ENCODE measurements around the gene PSORS1C2.

PSORS1C2 gene

GRCh38 chr6:31145386-31145785 lies 6.5 kb upstream of the PSORS1C2 start:
- 0 out of 22 replicates have a peak overlapping the region, but pooled peaks of 1 of the 11 experiments have one; percentile 11 for H3K9ac ChIP-seq
- H3K9me3 ChIP-seq (replicated peaks in 1 of 11), result no peaks in the 10 kb centered on the region
- no peaks in the 10 kb centered on the region for H3K27me3 ChIP-seq
- H3K4me2 ChIP-seq, result no peak overlapping the region
- no peak for TF ChIP-seq Cebpa-rat (IDR thresholded peaks at IDR 0.05)
- H3K27ac ChIP-seq, result no peak overlapping the region
- H3K4me3 ChIP-seq, result no peak overlapping the region
- peaks cover 0 to 6% (median 0%) of the 10 kb centered on the region in 11 experiments; a peak in 2 of 22 replicates for H4K20me1 ChIP-seq
- no peaks in the 10 kb centered on the region for H3K4me1 ChIP-seq
- peaks cover 31 to 66% (median 46%) of the 10 kb centered on the region in 11 experiments for H3K36me3 ChIP-seq

DNA sequence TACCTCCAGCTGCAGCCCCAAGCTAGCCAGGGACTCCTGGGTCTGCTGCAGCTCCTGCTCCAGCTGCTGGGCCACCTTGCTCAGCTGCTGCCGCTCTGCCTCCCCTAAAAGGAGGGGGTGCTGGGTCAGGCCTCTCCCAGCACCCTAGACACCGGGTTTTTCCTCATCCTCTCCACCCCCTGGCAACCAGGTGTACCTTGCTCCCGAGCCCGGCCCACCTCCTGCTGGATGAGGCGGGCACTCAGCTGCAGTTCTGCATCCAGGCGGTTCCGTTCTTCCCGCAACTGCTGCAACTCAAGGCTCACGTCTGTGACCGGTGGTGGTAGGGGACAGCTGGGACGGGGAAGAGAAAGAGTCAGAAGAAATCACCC lies 6.1 kb upstream of the PSORS1C2 start:
- no peaks in the 10 kb centered on the region for H3K4me1 ChIP-seq
- no peaks in the 10 kb centered on the region for H3K9me3 ChIP-seq (replicated peaks in 1 of 11)
- H3K4me2 ChIP-seq, result no peak overlapping the region
- H3K9ac ChIP-seq, result no peak overlapping the region
- peaks cover 0 to 6% (median 0%) of the 10 kb centered on the region in 11 experiments; a peak in 2 of 22 replicates for H4K20me1 ChIP-seq
- H3K4me3 ChIP-seq, result no peak overlapping the region
- TF ChIP-seq Cebpa-rat (IDR thresholded peaks at IDR 0.05), result no peak
- peaks cover 29 to 62% (median 42%) of the 10 kb centered on the region in 11 experiments for H3K36me3 ChIP-seq
- no peaks in the 10 kb centered on the region for H3K27me3 ChIP-seq
- H3K27ac ChIP-seq, result no peak overlapping the region

DNA sequence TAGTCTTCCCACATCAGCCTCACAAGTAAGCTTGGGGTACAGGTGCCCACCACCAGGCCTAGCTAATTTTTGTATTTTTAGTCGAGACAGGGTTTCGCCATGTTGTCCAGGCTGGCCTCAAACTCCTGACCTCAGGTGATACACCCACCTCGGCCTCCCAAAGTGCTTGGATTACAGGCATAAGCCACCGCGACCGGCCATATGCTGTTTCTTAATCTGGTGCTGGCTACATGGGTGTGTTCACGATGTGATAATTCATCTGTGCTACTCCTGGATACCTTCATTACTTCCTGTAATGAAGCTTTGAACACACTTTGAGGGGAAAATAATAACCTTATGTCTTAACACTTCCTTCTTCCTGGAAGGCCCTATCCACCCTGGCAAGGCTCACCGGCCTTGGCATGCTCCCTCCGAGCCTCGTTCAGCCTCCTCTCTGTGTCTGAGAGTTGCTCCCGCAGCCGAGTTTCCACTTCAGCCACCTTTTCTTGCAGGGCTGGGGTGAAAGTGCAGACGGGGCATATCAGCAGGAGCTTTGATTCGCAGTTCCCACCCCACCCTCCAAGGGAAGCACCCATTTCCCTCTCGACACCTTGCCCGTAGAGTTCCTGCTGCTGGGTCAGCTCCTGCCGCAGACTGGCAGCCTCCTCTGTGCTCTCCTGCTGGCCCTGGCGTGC lies 5.6 kb upstream of the PSORS1C2 start:
- Histone ChIP-seq H3K9me3 (replicated peaks in 1 of 11) (no peaks in the 10 kb centered on the region), H3K27ac (no peak overlapping the region), H4K20me1 (peaks cover 0 to 6% (median 0%) of the 10 kb centered on the region in 11 experiments; a peak in 2 of 22 replicates), H3K4me3 (no peak overlapping the region), H3K4me2 (no peak overlapping the region), H3K4me1 (no peaks in the 10 kb centered on the region), H3K27me3 (no peaks in the 10 kb centered on the region), H3K9ac (no peak overlapping the region), H3K36me3 (peaks cover 23 to 57% (median 39%) of the 10 kb centered on the region in 11 experiments; a peak in 21 of 22 replicates)
- no peak for TF ChIP-seq Cebpa-rat (IDR thresholded peaks at IDR 0.05)

DNA sequence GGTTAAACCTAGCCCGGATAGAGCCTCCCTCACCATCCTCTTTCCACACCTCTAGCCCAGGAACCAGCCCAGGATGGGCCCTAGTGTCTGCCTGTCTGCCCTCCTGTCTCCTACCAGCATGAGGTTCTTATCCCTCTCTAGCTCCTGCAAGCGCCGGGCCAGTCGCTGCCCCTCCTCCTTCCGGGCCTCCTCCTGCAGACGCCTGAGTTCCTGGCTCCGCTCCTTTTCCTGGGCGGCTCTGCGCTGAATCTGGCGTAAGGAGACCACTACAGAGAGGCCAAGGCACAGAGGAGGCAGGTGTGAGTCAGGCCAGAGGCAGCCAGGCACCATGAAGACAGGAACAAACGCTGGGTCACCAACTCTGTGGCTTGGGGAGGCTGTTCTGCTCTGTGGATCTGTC lies 4.3 kb upstream of the PSORS1C2 start:
- Histone ChIP-seq H3K27me3 (no peaks in the 10 kb centered on the region), H3K4me3 (no peak overlapping the region), H3K4me2 (no peak overlapping the region), H3K9me3 (replicated peaks in 1 of 11) (no peaks in the 10 kb centered on the region), H3K27ac (no peak overlapping the region), H4K20me1 (peaks cover 0 to 6% (median 0%) of the 10 kb centered on the region in 11 experiments; a peak in 1 of 22 replicates), H3K36me3 (peaks cover 21 to 50% (median 35%) of the 10 kb centered on the region in 11 experiments; a peak in 21 of 22 replicates), H3K4me1 (no peaks in the 10 kb centered on the region), H3K9ac (no peak overlapping the region; a peak in 1 of 22 replicates)
- TF ChIP-seq Cebpa-rat (IDR thresholded peaks at IDR 0.05), result no peak

- no peak for TF ChIP-seq Cebpa-rat (IDR thresholded peaks at IDR 0.05)
- no peak overlapping the region for H3K27ac ChIP-seq
Observed at GRCh38 chr6:31142361-31142761, 3.5 kb upstream of the PSORS1C2 start.

GRCh38 chr6:31140643-31141042 lies 1.8 kb upstream of the PSORS1C2 start:
- no peak overlapping the region for H3K4me3 ChIP-seq
- H3K36me3 ChIP-seq, result peaks cover 21 to 34% (median 31%) of the 10 kb centered on the region in 11 experiments; a peak in 21 of 22 replicates
- no peak overlapping the region for H3K27ac ChIP-seq
- peaks cover 0 to 6% (median 5%) of the 10 kb centered on the region in 10 experiments; a peak in 11 of 20 replicates for H3K4me1 ChIP-seq
- H4K20me1 ChIP-seq, result peaks cover 0 to 6% (median 0%) of the 10 kb centered on the region in 11 experiments; a peak in 1 of 22 replicates
- H3K9me3 ChIP-seq (replicated peaks in 1 of 11), result no peaks in the 10 kb centered on the region
- H3K9ac ChIP-seq, result no peak overlapping the region
- no peaks in the 10 kb centered on the region for H3K27me3 ChIP-seq
- no peak for TF ChIP-seq Cebpa-rat (IDR thresholded peaks at IDR 0.05)
- H3K4me2 ChIP-seq, result no peak overlapping the region

More at GRCh38 chr6:31142361-31142761, 3.5 kb upstream of the PSORS1C2 start:
- H3K9me3 ChIP-seq (replicated peaks in 1 of 11), result no peaks in the 10 kb centered on the region
- peaks cover 0 to 6% (median 0%) of the 10 kb centered on the region in 11 experiments; a peak in 1 of 22 replicates for H4K20me1 ChIP-seq
- no peak overlapping the region; a peak in 1 of 22 replicates for H3K9ac ChIP-seq
- H3K27me3 ChIP-seq, result no peaks in the 10 kb centered on the region
- H3K4me1 ChIP-seq, result peaks cover 0 to 6% (median 5%) of the 10 kb centered on the region in 10 experiments; a peak in 11 of 20 replicates
- H3K36me3 ChIP-seq, result peaks cover 21 to 48% (median 35%) of the 10 kb centered on the region in 11 experiments; a peak in 21 of 22 replicates
- no peak overlapping the region for H3K4me2 ChIP-seq
- no peak overlapping the region for H3K4me3 ChIP-seq

DNA sequence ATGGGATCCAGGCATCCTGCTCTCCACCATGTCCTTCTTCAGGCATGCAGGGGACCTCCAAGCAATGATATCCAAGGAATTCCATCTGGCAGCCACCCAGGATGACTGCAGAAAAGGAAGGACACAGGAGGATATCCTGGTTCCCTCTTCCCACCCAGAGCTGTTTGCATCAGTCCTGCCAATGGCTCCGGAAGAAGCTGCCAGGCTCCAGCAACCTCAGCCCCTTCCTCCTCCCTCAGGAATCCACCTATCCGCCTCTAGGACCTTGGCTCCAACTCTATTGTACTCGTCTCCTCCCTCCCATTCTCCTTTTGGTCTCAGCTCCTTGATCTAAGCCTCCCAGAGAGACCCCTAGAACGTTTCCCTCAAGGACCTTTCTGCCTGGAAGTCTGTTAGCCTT lies 733 bp upstream of the PSORS1C2 start:
- Histone ChIP-seq H3K9ac (no peak overlapping the region), H3K36me3 (peaks cover 10 to 26% (median 21%) of the 10 kb centered on the region in 11 experiments; a peak in 21 of 22 replicates), H3K27ac (no peak overlapping the region), H3K4me1 (peaks cover 0 to 6% (median 5%) of the 10 kb centered on the region in 10 experiments; a peak in 11 of 20 replicates), H4K20me1 (peaks cover 0 to under 1% (median 0%) of the 10 kb centered on the region in 11 experiments; a peak in 1 of 22 replicates), H3K4me2 (no peak overlapping the region), H3K27me3 (no peaks in the 10 kb centered on the region), H3K4me3 (no peak overlapping the region), H3K9me3 (replicated peaks in 1 of 11) (no peaks in the 10 kb centered on the region)
- no peak for TF ChIP-seq Cebpa-rat (IDR thresholded peaks at IDR 0.05)

- Histone ChIP-seq H3K27ac (no peak overlapping the region), H3K4me2 (no peak overlapping the region), H3K4me3 (no peak overlapping the region), H3K4me1 (peaks cover 0 to 6% (median 5%) of the 10 kb centered on the region in 10 experiments; a peak in 11 of 20 replicates), H3K9me3 (replicated peaks in 1 of 11) (no peaks in the 10 kb centered on the region), H3K36me3 (no peaks in the 10 kb centered on the region), H3K9ac (no peak overlapping the region), H3K27me3 (no peaks in the 10 kb centered on the region), H4K20me1 (no peaks in the 10 kb centered on the region)
- TF ChIP-seq Cebpa-rat (IDR thresholded peaks at IDR 0.05), result no peak
Observed at GRCh38 chr6:31135710-31136109, 3.2 kb downstream of the PSORS1C2 start.

DNA sequence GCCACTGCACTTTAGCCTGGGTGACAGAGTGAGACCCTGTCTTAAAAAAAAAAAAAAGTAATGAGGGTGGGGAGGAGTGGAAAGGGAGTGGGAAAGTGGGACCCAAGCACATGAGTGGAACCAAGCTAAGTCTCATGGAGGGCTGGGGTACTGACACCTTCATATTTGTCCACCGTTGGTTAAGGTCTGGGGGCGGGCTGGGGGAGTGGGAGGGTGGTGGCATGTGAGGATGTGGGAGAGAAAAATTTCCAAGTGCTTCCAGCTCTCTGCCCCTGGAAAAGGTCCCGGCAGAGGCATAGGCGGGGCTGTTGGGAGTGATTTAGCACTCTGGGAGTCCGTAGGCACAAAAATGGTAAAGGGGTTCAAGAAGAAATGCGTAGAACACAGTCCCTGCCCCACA lies 6.1 kb downstream of the PSORS1C2 start:
- no peak for TF ChIP-seq Cebpa-rat (IDR thresholded peaks at IDR 0.05)
- Histone ChIP-seq H3K27ac (no peak overlapping the region), H3K9me3 (replicated peaks in 1 of 11) (no peaks in the 10 kb centered on the region), H3K4me1 (peaks cover 0 to 4% (median 3%) of the 10 kb centered on the region in 10 experiments; a peak in 11 of 20 replicates), H3K36me3 (no peaks in the 10 kb centered on the region), H3K4me2 (no peak overlapping the region), H3K27me3 (no peaks in the 10 kb centered on the region), H3K4me3 (no peak overlapping the region), H4K20me1 (no peaks in the 10 kb centered on the region), H3K9ac (no peak overlapping the region)
